GM23338 (cell line): ENCODE data around the gene ADCY5. TPM values are rescaled to one million over a fixed set of nuclear protein-coding genes. Genes with fewer than 3 reads are reported as not detected.

Experiments used
- ATAC-seq: fragments of 200-7000 bp; cut with Tn5 transposase; 3 replicates; pipeline ENCODE4 v1.9.1; 2020
- DNase-seq: peaks from one replicate; pipeline ENCODE4 v3.0.0-alpha.2; 2015; ENCODE audit warnings: low spot score
- H2AFZ ChIP-seq: fragments of 200-600 bp; sonication (generic); 2 replicates; pipeline ENCODE4 v1.8.0; 2016; ENCODE audit warnings: antibody characterized with exemption, mild to moderate bottlenecking, moderate library complexity
- H3F3A ChIP-seq: fragments of 200-600 bp; sonication (generic); replicated peaks from 2 replicates; pipeline ENCODE4 v1.8.0; 2017; ENCODE audit warnings: antibody characterized with exemption, mixed run types, low read depth
- H3K27ac ChIP-seq: fragments of 200-600 bp; sonication (generic); 2 replicates; pipeline ENCODE4 v1.6.1; 2016; ENCODE audit warnings: low read depth
- H3K27me3 ChIP-seq: fragments of 200-600 bp; sonication (generic); 2 replicates; pipeline ENCODE4 v1.8.0; 2016; ENCODE audit warnings: mild to moderate bottlenecking, mixed run types, moderate library complexity; ENCODE audit not compliant: insufficient read depth
- H3K36me3 ChIP-seq: fragments of 200-600 bp; sonication (generic); 2 replicates; pipeline ENCODE4 v1.8.0; 2016; ENCODE audit warnings: mild to moderate bottlenecking; ENCODE audit not compliant: insufficient read depth
- H3K4me1 ChIP-seq: fragments of 200-600 bp; sonication (generic); 2 replicates; pipeline ENCODE4 v1.8.0; 2016; ENCODE audit warnings: mild to moderate bottlenecking, moderate library complexity; ENCODE audit not compliant: insufficient read depth
- H3K4me2 ChIP-seq: fragments of 200-600 bp; sonication (generic); 2 replicates; pipeline ENCODE4 v1.7.1; 2017; ENCODE audit warnings: mixed run types
- H3K4me3 ChIP-seq: fragments of 200-600 bp; sonication (generic); 2 replicates; pipeline ENCODE4 v1.6.1; 2016; ENCODE audit warnings: mixed run types
- H3K79me2 ChIP-seq: fragments of 200-600 bp; sonication (generic); replicated peaks from 2 replicates; pipeline ENCODE4 v1.8.0; 2017; ENCODE audit warnings: mild to moderate bottlenecking; ENCODE audit not compliant: insufficient read depth
- H3K9me2 ChIP-seq: fragments of 200-600 bp; sonication (generic); 2 replicates; pipeline ENCODE4 v1.8.0; 2017; ENCODE audit not compliant: insufficient read depth
- H4K20me1 ChIP-seq: fragments of 200-600 bp; sonication (generic); replicated peaks from 2 replicates; pipeline ENCODE4 v1.8.0; 2017; ENCODE audit warnings: mild to moderate bottlenecking; ENCODE audit not compliant: insufficient read depth
- H3K27ac Mint-ChIP-seq: 2 replicates; pipeline ENCODE4 v1.8.0; 2020; ENCODE audit warnings: inconsistent platforms, mild to moderate bottlenecking, moderate library complexity, mixed read lengths
- H3K27me3 Mint-ChIP-seq: 3 replicates; pipeline ENCODE4 v1.8.0; 2022; ENCODE audit warnings: low read depth, mild to moderate bottlenecking, moderate library complexity, mixed read lengths, inconsistent platforms; ENCODE audit not compliant: insufficient read depth, poor library complexity
- H3K36me3 Mint-ChIP-seq: 3 replicates; pipeline ENCODE4 v1.8.0; 2021; ENCODE audit warnings: low read depth, mild to moderate bottlenecking, inconsistent platforms, moderate library complexity, mixed read lengths
- H3K4me1 Mint-ChIP-seq: 3 replicates; pipeline ENCODE4 v1.8.0; 2020; ENCODE audit warnings: mild to moderate bottlenecking, inconsistent platforms, mixed read lengths
- H3K4me3 Mint-ChIP-seq: 3 replicates; pipeline ENCODE4 v1.8.0; 2021; ENCODE audit warnings: moderate library complexity, mild to moderate bottlenecking, inconsistent platforms, mixed read lengths
- H3K9me3 Mint-ChIP-seq: 3 replicates; pipeline ENCODE4 v1.8.0; 2020; ENCODE audit warnings: moderate library complexity, mild to moderate bottlenecking, inconsistent platforms, mixed read lengths
- CREB1 ChIP-seq: fragments of 250-450 bp; sonication (Bioruptor Pico); IDR thresholded peaks from 2 replicates; pipeline ENCODE4 v1.5.0; 2020; ENCODE audit warnings: low read depth, mild to moderate bottlenecking, moderate library complexity
- CTCF ChIP-seq, 2 experiments: fragments of 200-600 bp in 1 of 2; sonication (generic) in 1 of 2; conservative IDR thresholded peaks; 2 replicates each; pipeline versions ENCODE4 v1.5.1 to v1.6.1; 2016 to 2017; ENCODE audit warnings: antibody characterized with exemption in 2 of 2, low read depth in 2 of 2, mild to moderate bottlenecking in 2 of 2, moderate library complexity in 1 of 2
- ETS1 ChIP-seq: IDR thresholded peaks from 2 replicates; pipeline ENCODE4 v1.6.1; 2016; ENCODE audit warnings: antibody characterized with exemption
- EZH2 ChIP-seq: fragments of 200-600 bp; sonication (generic); IDR thresholded peaks from one replicate; pipeline ENCODE4 v1.8.0; 2017; ENCODE audit warnings: antibody characterized with exemption, mild to moderate bottlenecking, low read depth; ENCODE audit not compliant: unreplicated experiment
- EZH2phosphoT487 ChIP-seq: fragments of 200-600 bp; sonication (generic); IDR thresholded peaks from one replicate; pipeline ENCODE4 v1.8.1; 2018; ENCODE audit warnings: antibody characterized with exemption; ENCODE audit not compliant: unreplicated experiment
- NANOG ChIP-seq: IDR thresholded peaks from 2 replicates; pipeline ENCODE4 v1.6.1; 2016; ENCODE audit warnings: antibody characterized with exemption, borderline replicate concordance
- POLR2AphosphoS5 ChIP-seq: IDR thresholded peaks from 2 replicates; pipeline ENCODE4 v1.6.1; 2016; ENCODE audit warnings: antibody characterized with exemption, low read depth
- REST ChIP-seq: IDR thresholded peaks from one replicate; pipeline ENCODE4 v1.6.1; 2018; ENCODE audit warnings: antibody characterized with exemption; ENCODE audit not compliant: unreplicated experiment
- STAT1 ChIP-seq: IDR thresholded peaks from one replicate; pipeline ENCODE4 v1.6.1; 2016; ENCODE audit warnings: antibody characterized with exemption; ENCODE audit not compliant: unreplicated experiment
- ZNF114 ChIP-seq: fragments of 250-450 bp; sonication (Bioruptor Pico); IDR thresholded peaks from 2 replicates; pipeline ENCODE4 v1.5.0; 2020; ENCODE audit warnings: mild to moderate bottlenecking, moderate library complexity
- ZNF331 ChIP-seq: fragments of 250-450 bp; sonication (Bioruptor Pico); IDR thresholded peaks from 2 replicates; pipeline ENCODE4 v1.5.0; 2020; ENCODE audit warnings: low read depth, mild to moderate bottlenecking, moderate library complexity
- polyA plus RNA-seq: library from polyadenylated mRNA; unstranded; fragments of >200 nt; fragmentation: Nextera tagmentation; extraction: Ambion mirVana; gene quantifications from 2 replicates; pipeline ENCODE4 v1.2.1, GENCODE V29; 2016
- total RNA-seq: library from RNA; depleted of rRNA; stranded (reverse); fragments of >200 nt; shearing (Covaris generic); gene quantifications from 2 replicates; pipeline ENCODE4 v1.2.3, GENCODE V29; 2014

The ADCY5 gene
- total and polyA plus RNA-seq, 2 experiments from 2014 or later: 3.5 to 10.2 TPM

- TF ChIP-seq CTCF (conservative IDR thresholded peaks at IDR 0.05; ENCODE audit: low read depth in 2 of 2): no peak
- no peak for TF ChIP-seq ZNF331 (CRISPR knock-in tag)
Observed at GRCh38 chr3:123339302-123339701, 109.6 kb downstream of the ADCY5 start (continued).

GRCh38 chr3:123338620-123339061 is 110.2 kb downstream of the ADCY5 start:
- no peak for ATAC-seq
- TF ChIP-seq NANOG: no peak
- no peak for TF ChIP-seq EZH2phosphoT487
- no peak for TF ChIP-seq EZH2
- no peak for TF ChIP-seq REST
- TF ChIP-seq STAT1: no peak
- TF ChIP-seq ETS1: no peak
- no peak for TF ChIP-seq CTCF (conservative IDR thresholded peaks at IDR 0.05; ENCODE audit: low read depth in 2 of 2)
- no peak for TF ChIP-seq ZNF331 (CRISPR knock-in tag)
- no peak for TF ChIP-seq CREB1
- TF ChIP-seq ZNF114: no peak
- no peak for TF ChIP-seq POLR2AphosphoS5

More at GRCh38 chr3:123338620-123339061, 110.2 kb downstream of the ADCY5 start:
- Mint-ChIP-seq H3K9me3 (no peaks in the 10 kb centered on the region), H3K27me3 (peaks cover 2% of the 10 kb centered on the region), H3K27ac (no peak overlapping the region), H3K4me3 (no peak overlapping the region), H3K36me3 (no peaks in the 10 kb centered on the region), H3K4me1 (no peaks in the 10 kb centered on the region)
- no peaks in the 10 kb centered on the region for H3K9me2 ChIP-seq
- DNase-seq: no peak
- H3K4me1 ChIP-seq: no peaks in the 10 kb centered on the region
- no peaks in the 10 kb centered on the region for H3K36me3 ChIP-seq
- H3K4me2 ChIP-seq: no peak overlapping the region
- H3K27me3 ChIP-seq: no peaks in the 10 kb centered on the region
- no peak overlapping the region for H3K27ac ChIP-seq
- no peaks in the 10 kb centered on the region for H4K20me1 ChIP-seq
- no peaks in the 10 kb centered on the region for H3K79me2 ChIP-seq
- H2AFZ ChIP-seq: no peak overlapping the region
- H3F3A ChIP-seq: no peaks in the 10 kb centered on the region
- no peak overlapping the region for H3K4me3 ChIP-seq
